D721Med (cell line): ENCODE results near the gene GRIA1.

ENCODE experiments used
- DNase-seq: peaks from one replicate; pipeline ENCODE4 v3.0.0; 2011; ENCODE audit warnings: low spot score; ENCODE audit not compliant: insufficient read length
- FAIRE-seq: peaks from 2 replicates; lab custom pipeline; 2011; peaks lifted over from hg19 to GRCh38; lab: Jason Lieb, UNC
- TF ChIP-seq, protein P1 (sequence below): IDR thresholded peaks from 2 replicates; pipeline ENCODE4 v1.5.1; 2012; ENCODE audit warnings: mild to moderate bottlenecking, control low read depth; ENCODE audit not compliant: insufficient read depth; ENCODE audit errors: missing control alignments

The GRIA1 gene

DNA sequence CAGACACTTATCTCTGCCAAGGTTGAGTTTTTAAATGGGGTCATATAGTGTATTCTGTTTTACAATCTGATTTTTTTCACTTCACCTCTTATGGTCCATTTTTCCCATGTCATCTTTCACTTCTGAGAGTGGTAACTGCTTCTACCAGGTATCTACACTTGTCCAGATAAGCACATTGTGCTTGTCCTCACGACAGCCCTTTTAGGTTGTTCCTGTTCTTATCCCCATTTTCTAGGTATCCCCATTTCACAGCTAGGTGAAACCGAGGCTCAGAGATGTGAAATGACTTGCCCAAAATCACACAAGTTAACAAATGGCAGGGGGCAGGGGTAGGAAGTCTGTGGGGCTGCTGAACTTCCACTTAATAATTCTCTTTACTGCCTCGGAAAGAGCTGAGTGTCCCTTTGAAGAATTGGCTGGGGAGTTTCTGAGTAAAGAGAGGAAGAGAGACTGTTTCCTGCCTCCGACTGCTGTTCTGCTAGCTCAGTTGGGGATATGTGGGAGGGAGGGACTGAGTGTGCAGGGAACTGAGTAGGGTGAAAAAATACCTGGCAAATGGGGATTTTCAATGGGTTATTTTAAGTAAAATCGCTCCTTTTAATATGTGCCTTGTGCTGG, 255.4 kb downstream of the GRIA1 start:
- FAIRE-seq, result no peak
- TF ChIP-seq, protein P1, sequence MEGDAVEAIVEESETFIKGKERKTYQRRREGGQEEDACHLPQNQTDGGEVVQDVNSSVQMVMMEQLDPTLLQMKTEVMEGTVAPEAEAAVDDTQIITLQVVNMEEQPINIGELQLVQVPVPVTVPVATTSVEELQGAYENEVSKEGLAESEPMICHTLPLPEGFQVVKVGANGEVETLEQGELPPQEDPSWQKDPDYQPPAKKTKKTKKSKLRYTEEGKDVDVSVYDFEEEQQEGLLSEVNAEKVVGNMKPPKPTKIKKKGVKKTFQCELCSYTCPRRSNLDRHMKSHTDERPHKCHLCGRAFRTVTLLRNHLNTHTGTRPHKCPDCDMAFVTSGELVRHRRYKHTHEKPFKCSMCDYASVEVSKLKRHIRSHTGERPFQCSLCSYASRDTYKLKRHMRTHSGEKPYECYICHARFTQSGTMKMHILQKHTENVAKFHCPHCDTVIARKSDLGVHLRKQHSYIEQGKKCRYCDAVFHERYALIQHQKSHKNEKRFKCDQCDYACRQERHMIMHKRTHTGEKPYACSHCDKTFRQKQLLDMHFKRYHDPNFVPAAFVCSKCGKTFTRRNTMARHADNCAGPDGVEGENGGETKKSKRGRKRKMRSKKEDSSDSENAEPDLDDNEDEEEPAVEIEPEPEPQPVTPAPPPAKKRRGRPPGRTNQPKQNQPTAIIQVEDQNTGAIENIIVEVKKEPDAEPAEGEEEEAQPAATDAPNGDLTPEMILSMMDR, result no peak
- no peak for DNase-seq

DNA sequence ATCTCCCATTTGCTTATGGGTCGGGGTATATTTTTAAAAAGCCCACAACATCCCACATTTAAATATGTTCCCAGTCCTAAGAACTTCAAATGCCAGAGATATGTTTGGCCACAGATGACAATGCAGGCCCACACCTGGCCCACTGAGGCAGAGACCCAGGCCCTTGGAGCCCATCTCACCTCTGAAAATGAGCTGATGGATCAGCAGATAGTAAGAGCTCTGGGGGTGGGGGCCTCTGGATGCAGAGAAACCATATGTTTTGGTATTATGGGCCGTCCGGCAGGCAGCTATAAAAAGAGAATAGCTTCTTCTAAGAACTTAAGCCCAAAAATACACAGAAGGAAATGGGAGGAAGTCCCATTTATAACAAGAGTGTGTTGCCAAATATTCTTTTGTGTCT, 256.0 kb downstream of the GRIA1 start:
- no peak for DNase-seq
- no peak for FAIRE-seq
- TF ChIP-seq, protein P1, result no peak

DNA sequence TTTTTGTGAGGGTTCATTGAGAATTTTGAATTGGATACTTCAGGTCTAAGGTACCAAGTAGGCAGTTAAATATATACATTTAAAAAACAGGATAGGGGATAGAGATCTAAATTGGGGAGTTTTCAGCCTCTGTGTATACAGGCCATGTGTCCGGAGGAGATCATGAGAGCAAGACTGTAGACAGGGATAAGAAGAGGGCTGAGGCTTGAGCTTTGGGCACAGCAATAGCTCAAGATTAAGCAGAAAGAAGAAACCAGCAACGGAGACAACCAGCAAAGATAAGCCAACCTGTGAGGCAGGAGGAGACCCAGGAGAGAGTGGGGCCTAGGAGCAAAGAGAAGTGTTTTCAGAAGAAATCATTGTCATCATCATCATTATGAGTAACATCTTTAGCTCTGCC, 258.4 kb downstream of the GRIA1 start:
- TF ChIP-seq, protein P1, result no peak
- no peak for DNase-seq
- no peak for FAIRE-seq

DNA sequence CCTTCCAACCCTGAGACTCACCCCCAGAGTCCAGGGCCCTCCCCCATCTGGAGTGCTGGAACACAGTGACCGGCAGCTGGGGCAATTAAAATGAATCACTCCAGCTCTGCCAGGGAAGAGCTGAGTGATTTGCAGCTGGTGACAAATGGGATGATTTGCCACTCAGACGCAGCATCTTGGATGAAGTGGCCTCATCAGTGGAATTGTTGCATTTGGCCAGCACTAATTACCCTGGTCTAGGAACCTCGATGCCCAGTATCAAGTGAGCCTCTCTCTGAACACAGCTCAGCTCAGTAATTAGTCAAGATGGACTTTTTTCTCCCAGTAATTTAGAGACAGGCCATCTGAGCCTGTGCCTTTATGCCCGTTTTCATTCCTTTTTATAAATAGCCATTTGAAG, 259.5 kb downstream of the GRIA1 start:
- no peak for DNase-seq
- FAIRE-seq, result no peak
- TF ChIP-seq, protein P1, result no peak

DNA sequence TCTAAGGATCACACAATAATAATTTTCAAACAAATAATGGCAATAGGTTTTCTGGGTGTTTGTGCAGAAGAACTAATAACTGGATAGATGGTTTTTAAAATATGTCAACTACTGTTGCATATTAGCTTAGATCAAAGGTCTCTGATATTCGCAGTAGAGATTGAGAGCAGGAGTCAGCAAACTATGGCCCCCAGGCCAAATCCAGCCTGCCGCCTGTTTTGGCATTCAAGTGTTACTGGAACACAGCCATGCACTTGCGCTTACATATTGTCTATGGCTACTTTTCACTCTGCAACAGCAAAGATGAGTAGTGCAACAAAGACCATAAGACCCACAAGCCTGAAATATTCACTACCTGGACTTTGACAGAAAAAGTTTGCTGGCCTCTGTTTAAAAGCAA, 260.8 kb downstream of the GRIA1 start:
- DNase-seq (no peak), FAIRE-seq (no peak)
- TF ChIP-seq, protein P1, result no peak

DNA sequence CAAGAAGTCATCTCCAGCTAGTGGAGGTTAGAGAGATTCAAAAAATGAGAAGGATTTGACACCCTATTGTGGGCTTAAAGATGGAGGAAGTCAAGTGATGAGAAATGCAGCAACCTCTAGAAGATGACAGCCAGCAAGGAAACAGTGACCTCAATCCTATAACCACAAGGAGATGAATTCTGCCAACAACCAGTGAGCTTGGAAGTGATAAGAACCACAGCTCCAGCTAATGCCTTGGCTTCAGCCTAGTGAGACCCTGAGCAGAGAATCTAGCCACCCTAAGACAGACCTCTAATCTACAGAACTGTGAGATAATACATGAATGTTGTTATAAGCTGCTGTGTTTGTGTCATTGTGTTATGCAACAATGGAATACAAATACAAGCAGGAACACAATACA, 262.4 kb downstream of the GRIA1 start:
- no peak for DNase-seq
- no peak for FAIRE-seq
- TF ChIP-seq, protein P1, result no peak

DNA sequence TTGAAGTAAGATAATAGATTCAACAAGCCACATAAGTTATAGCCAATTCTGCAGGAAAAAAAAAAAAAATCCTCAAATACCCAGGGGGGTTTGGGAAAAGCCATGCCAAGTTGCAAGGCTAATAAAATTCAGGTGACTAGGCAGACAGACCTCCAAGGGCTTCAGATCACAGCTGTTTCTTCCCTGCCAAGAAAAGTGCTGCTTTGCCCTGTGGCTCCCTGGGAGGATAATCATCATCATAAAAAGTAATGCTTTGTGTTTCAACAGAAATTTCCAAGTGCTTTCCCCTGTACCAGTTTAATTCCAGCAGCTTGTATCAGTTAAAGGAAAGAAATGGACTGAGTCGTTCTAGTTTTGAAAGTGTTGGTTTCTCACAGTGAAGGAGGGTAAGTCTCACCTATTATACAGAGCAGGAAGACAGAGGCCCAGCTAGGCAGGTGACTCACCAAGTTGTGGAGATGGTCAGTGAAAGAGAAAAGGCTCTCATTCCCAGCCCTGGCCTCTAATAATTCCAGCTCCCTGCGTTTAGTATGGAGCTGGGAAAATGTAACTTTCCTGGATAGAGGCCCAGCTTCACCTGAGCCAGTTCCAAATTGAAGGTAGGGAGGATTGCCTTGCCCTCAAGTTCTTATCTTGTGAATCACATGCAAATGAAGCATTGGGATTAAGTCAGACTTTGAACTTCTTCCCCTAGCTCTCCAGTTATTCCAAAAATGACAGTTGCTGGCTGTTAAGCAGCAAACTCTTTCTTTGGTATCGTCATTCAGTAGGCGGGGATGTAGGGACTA, 263.4 kb downstream of the GRIA1 start:
- FAIRE-seq (no peak), DNase-seq (no peak)
- TF ChIP-seq, protein P1, result no peak
